GM19452 (cell line): Measurements from ENCODE around the gene DUSP12.
A peak's percentile ranks its signal among the peaks of the same experiment; 100 is the strongest.

ENCODE experiments used
- ATAC-seq: cut with Tn5 transposase; IDR thresholded peaks from one replicate; pipeline ENCODE4 v1.9.1; 2021; ENCODE audit not compliant: unreplicated experiment

DUSP12 gene

DNA sequence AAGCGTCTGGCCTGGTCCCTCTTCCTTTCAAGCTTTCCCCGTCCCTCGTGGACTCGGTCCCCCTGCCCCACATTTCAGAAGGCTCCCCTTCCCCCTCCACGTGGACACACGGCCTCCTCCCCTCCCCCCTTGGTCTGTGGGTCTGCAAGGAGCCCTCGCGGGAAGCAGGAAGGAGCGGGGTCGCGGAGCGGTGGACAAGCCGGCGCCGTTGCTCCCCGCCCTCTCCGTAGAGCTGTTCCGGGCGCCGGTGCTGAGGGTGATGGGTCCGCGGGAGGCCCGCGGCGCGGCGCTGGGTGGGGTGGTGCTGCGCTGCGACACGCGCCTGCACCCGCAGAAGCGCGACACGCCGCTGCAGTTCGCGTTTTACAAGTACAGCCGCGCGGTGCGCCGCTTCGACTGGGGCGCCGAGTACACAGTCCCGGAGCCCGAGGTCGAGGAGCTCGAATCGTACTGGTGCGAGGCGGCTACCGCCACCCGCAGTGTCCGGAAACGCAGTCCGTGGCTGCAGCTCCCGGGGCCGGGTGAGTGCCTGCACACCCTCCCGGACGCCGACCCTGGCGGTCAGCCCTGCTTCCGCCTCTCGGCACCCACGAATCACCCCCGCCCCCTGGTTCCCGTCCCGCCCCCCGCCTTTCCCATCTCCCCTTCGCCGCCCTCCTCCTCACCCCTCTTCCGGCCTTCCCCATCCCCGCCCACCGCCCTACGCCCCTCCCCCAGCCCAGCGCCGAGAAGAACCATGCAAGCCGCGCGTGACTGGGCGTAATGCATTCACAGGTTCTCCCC lies 22.9 kb upstream of the DUSP12 start:
- peak; percentile 55 for ATAC-seq

DNA sequence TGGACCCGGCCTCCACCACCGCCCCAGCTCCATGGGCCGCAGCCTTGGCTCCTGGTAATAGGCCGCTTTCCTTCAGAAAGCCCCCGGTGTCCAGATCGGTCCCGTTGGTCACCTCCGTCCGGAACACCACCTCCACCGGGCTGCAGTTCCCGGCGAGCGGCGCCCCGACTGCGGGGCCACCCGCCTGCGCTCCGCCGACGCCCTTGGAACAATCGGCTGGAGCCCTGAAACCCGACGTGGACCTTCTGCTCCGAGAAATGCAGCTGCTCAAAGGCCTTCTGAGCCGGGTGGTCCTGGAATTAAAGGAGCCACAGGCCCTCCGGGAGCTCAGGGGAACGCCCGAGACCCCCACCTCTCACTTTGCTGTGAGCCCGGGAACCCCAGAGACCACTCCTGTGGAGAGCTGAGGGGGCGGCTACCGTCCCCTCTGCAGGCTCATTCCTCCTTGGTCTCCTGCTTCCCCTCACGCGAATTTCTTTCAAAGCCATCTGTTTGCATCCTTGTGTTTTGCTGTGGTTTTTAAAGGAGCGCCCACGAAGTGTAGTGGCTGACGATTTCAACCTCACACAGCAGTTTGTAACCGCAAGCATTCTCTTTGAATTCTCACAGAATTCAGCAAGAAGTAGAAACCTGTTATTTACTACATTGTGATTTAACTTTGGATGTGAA lies 22.2 kb upstream of the DUSP12 start:
- peak; percentile 11 for ATAC-seq

DNA sequence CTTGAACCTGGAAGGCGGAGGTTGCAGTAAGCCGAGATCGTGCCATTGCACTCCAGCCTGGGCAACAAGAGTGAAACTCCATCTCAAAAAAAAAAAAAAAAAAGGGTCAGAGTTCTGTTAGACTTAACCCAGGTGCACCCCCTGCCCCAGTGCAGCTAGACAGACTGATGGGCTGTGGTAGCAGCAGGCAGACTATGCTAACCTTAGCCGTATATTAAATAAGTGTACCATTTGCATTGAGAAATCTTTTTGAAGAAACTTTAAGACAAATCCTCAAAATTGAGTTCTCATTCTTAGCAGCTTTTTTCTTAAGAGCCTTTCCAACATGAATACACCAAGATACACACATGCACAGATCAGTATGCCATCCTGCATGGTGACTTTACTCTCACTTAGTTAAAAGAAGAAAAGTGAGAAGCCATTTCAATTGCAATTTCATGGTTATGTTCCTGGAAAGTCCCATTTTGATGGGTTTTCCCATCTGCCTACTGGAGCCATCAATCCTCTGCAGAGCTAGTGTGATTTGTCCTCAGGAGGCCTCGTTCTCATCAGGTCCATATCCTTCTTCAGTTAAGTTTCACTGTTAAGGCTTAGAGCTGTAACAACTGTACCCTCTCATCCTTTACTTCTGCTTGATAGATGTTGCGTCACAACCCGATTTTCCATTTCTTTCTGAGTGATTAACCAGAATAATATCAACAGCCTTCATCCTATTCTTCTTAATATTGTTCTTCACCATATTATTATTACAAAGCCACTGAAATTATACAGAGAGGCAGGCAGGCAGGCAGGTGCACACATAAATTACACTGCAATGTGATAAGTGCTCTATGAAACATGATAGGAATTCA lies 21.0 kb upstream of the DUSP12 start:
- ATAC-seq, result no peak

GRCh38 chr1:161730050-161730564 lies 19.5 kb upstream of the DUSP12 start:
- no peak for ATAC-seq

DNA sequence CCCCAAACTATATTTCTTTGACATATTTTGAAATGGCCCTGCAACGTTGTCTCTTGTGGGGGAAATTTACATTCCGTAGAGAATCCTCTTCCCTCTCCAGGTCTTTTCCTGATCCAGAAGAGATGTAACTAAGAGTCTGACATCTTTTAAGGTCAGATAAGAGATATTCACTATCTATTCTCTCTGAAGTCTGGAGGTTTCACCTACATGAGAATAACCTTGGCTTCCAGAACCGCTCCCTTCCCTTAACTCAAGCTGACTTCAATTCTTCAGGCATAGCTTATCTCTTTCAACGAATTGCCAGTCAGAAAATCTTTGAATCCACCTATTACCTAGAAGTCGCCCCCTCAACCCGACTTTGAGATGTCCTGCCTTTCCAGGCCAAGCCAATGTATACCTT lies 18.3 kb upstream of the DUSP12 start:
- ATAC-seq, result no peak

GRCh38 chr1:161731981-161732718 lies 17.4 kb upstream of the DUSP12 start:
- no peak for ATAC-seq

DNA sequence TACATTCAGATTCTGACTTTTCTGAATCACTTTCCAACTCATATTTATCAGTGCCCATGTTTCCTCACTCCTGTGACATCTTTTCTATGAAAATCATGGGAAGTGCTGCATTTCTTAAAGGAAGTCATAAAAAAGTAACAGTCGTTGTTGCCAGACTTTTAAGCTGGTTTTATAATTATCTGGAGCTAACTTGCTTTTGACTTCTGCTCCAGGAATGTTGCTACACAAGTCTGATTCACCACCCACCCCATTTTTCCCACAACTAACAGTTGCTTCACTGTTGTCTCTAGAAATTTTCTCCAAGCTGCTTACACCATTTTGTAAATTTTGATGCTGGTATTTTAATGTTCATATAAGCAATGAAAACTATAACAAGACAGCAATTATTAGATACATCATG lies 16.1 kb upstream of the DUSP12 start:
- ATAC-seq, result no peak

- no peak for ATAC-seq
Measured at GRCh38 chr1:161735837-161736236, 13.7 kb upstream of the DUSP12 start.

- no peak for ATAC-seq
Measured at GRCh38 chr1:161736335-161736969, 13.1 kb upstream of the DUSP12 start.

GRCh38 chr1:161737625-161738024 lies 12.0 kb upstream of the DUSP12 start:
- no peak for ATAC-seq

- ATAC-seq, result peak; percentile 73
Measured at GRCh38 chr1:161738627-161739287, 10.8 kb upstream of the DUSP12 start.

DNA sequence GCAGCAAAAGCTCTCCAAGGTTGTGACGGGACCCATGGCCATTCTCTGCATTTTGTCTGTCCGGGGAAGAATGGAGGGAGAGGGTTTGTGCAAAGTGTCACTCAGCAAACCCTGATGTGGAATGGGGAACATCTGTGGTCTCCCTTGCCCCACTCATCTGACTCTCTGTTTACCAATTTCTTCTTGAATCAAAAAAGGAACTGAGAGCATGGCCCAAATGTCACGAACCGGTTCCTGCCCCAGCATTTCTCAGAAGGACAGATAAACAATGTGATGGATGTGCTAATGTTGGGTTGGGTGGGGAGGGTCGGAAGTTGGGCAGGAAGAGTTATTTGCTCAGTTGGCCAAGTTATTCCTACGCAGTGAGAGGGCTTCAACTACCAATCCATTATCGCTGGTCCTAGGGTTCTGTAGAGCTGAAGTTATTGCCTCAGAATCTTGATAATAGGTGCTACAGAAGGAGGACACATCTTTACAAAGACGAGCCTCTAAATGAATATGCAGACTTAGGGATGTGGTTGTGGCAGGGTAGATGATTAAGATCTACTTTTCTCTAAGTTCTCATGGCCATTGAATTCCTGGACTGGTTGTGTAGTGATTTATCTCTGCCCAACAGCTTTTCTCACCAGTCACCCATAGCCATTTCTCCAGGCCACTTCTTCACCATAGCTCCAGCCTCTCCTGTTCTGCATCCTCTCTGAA lies 9.6 kb upstream of the DUSP12 start:
- peak; percentile 26 for ATAC-seq

DNA sequence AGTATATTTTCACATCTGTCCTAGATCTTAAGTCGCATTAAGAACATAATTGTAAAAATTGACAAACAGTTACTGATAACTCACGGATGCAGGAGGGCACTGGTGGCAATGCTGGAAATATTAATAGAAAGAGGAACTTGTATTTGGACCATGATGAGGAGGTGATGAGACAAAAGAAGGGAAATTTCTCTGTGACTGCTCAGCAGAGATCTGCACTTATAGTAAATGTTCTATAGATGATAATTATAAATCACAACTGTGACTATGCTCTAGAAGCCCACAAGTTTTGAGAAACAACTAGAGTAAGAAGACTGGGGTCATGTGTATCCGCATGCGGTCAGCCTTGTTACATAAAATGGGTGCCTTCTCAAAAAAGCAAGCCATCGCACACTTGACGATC lies 8.7 kb upstream of the DUSP12 start:
- no peak for ATAC-seq

DNA sequence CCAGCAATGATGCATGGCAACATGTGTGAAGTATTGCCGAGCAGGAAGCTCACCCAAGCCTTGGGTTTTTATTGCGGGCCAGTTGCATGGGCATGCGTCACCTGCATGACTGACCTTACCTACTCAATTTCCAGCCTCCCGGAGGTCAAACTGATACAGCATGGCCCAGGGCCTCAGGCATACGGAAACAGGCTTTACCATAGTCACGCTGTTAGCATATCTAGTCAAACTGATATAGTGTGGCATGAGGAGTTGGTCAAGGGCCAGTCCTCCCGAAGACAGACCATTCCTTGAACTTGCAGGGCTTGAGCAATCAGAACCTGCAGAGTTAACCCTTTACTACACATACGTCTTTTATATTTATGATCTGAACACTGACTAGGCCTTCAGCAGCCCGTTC lies 6.4 kb upstream of the DUSP12 start:
- ATAC-seq, result no peak

DNA sequence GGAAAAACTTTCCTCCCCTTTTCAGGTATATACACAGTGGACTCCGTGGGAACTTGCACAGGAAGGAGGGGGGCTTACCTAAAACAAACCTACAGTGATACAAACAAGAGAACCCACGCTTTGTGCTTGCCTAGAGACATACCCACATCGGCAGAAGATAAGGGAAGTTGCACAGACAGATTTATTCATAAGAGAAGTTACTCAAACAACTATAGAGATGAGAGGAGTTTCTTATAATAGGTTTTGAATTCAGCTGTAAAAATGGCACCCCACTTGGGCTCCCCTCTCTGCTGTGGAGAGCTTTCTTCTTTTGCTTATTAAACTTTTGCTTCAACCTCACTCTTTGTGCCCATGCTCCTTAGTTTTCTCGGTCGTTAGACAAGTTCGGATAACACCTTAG lies 1.8 kb upstream of the DUSP12 start:
- no peak for ATAC-seq

GRCh38 chr1:161763522-161764098 lies 14.0 kb downstream of the DUSP12 start:
- ATAC-seq, result no peak

DNA sequence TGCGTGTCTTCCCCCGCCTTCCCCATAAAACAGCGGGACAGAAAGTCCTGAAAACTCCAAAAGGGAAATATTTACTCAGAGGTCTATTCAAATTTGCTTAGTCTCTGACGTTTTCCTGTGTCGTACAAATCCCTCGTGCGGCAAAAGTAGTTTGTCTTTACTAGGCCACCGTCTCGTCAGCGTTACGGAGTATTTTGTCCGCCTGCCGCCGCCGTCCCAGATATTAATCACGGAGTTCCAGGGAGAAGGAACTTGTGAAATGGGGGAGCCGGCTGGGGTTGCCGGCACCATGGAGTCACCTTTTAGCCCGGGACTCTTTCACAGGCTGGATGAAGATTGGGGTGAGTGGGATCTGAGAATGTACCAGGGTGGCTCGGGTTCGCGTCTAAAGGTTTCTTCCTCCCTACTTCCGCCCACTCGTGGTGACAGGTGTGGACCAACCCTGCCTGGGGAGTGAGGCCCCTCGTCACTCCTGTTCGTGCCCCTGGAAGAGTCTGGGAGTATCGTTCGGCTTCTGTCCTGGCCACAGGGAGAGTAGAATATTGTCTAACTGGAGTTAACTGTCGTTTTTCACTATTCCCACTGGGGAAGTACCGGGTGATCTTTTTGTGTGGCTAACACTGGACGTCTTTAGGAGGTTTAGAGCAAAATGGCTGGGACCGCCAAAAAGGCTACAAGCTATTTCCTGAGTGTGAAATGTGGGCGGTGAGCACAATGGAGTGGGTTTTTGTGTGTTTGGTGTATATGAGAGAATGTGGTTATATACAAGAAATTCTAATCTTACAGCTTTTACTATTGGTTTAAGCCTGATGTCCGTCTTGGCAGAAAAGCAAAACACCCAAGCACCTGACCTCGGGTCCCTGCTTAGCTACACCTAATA lies 16.8 kb downstream of the DUSP12 start, which contains the start of gene ATF6:
TSS of gene ATF6 (plus strand) at position 219 of the 880 bp plus-strand sequence. CDS start at position 260, 41 bp downstream.
- peak; percentile 66 for ATAC-seq

DNA sequence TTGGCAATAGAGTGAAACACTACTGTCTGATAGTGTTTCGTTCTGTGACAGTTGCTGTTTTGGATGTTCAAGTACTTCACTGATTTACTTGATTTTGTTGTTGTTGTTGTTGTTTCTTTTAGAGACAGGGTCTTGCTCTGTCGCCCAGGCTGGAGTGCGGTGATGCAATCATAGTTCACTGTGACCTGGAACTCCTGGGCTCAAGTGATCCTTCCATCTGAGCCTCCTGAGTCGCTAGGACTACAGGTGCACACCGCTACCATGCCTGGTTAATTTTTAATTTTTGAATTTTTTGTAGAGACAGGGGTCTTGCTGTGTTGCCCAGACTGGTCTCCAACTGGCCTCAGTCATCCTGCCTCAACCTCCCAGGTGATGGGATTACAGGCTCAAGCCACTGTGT lies 18.9 kb downstream of the DUSP12 start:
- ATAC-seq, result no peak
